PFSK-1 (cell line): ENCODE data around the gene SHH.

Source experiments
- FOXP2 ChIP-seq: optimal IDR thresholded peaks from 2 replicates; pipeline ENCODE3; 2011; ENCODE audit warnings: borderline replicate concordance, control low read depth, inconsistent platforms; ENCODE audit not compliant: insufficient read depth; ENCODE audit errors: extremely low read length, extremely low read depth
- POLR2AphosphoS5 ChIP-seq: IDR thresholded peaks from 2 replicates; pipeline ENCODE4 v1.6.1; 2012; ENCODE audit warnings: low read depth, mild to moderate bottlenecking, control low read depth, low read length, moderate library complexity
- REST ChIP-seq, 2 experiments: IDR thresholded peaks; 2 replicates each; pipeline versions ENCODE4 v1.6.1 to v1.8.0; 2011 to 2012; ENCODE audit warnings: low read depth in 2 of 2, low read length in 2 of 2, control low read depth in 1 of 2, inconsistent platforms in 1 of 2, mild to moderate bottlenecking in 1 of 2, moderate library complexity in 1 of 2; ENCODE audit not compliant: insufficient read depth in 1 of 2
- SIN3A ChIP-seq: IDR thresholded peaks from 2 replicates; pipeline ENCODE4 v1.6.1; 2012; ENCODE audit warnings: mild to moderate bottlenecking, low read length, moderate library complexity, borderline replicate concordance; ENCODE audit not compliant: insufficient read depth
- TAF1 ChIP-seq: IDR thresholded peaks from 2 replicates; pipeline ENCODE4 v1.6.1; 2012; ENCODE audit warnings: low read length, control low read depth, borderline replicate concordance; ENCODE audit not compliant: insufficient read depth

Gene SHH

DNA sequence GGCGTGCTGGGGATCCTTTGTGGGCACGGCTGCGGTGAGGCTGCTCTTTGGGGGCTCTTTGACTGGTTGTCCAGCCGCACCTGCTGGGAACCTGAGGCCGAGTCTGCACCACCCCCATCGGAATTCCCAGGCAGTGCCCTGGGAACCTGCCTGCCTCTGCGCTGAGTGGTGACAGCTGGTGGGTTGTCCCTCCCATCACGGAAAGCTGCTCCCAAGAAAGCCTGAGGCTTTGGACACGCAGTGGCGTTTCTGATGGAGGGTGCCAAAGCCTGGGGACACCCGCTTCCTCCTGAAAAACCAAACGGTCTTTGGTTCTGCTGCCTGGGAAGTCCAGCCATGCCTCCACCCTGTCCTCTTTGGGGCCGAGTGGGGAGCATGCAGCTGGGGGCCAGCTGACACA lies 21.4 kb upstream of the SHH start:
- TF ChIP-seq POLR2AphosphoS5, result no peak

- TF ChIP-seq REST (IDR thresholded peaks at IDR 0.05; ENCODE audit: insufficient read depth in 1 of 2, low read depth in 2 of 2, low read length in 2 of 2) (no peak), POLR2AphosphoS5 (no peak), TAF1 (no peak), FOXP2 (no peak), SIN3A (no peak)
Measured at GRCh38 chr7:155832581-155832981, 20.3 kb upstream of the SHH start.

- no peak for TF ChIP-seq TAF1
- no peak for TF ChIP-seq REST (IDR thresholded peaks at IDR 0.05; ENCODE audit: insufficient read depth in 1 of 2, low read depth in 2 of 2, low read length in 2 of 2)
- TF ChIP-seq SIN3A, result no peak
- TF ChIP-seq FOXP2, result no peak
- TF ChIP-seq POLR2AphosphoS5, result no peak
Measured at GRCh38 chr7:155831807-155832524, 19.7 kb upstream of the SHH start.

- TF ChIP-seq FOXP2 (no peak), SIN3A (no peak), REST (IDR thresholded peaks at IDR 0.05; ENCODE audit: insufficient read depth in 1 of 2, low read depth in 2 of 2, low read length in 2 of 2) (no peak)
Measured at GRCh38 chr7:155830961-155831806, 18.9 kb upstream of the SHH start.

DNA sequence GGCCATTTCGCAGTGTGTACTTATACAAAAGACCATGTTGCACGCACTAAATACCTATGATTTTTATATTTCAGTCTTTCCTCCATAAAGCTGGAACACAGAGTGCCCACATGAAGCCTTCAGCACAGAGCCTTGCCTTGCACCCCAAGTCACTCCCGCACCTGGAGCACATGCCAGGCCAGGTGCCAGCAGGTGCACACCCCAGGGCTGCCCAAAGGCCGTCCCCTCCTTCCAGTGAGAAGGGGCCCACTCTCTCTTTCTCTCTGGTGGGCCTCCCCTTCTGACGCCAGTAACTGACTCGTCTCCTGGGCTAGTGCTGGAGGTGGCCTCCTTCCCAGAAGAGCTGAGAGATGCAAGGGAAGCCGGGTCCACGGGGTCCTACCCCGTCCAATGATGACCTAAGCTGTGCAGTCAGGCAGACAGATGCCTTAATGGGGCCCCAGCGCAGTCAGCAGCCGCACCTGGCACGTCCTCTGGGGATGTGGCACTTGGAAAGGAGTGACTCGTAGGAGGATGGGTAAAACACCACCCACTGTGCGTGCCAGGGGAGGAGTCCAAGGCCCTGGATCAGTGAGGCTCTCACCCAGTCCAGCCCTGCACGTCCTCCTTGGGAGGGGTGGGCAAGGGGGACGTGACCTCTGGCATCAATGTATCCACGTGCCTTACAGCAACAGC lies 17.7 kb upstream of the SHH start:
- TF ChIP-seq SIN3A, result no peak
- TF ChIP-seq FOXP2, result no peak
- TF ChIP-seq REST (IDR thresholded peaks at IDR 0.05; ENCODE audit: insufficient read depth in 1 of 2, low read depth in 2 of 2, low read length in 2 of 2), result no peak
- TF ChIP-seq TAF1, result no peak
- TF ChIP-seq POLR2AphosphoS5, result no peak
